DND-41 (cell line): ENCODE results near the gene TEDC1.

Experiments
- ATAC-seq: fragments of 200-7000 bp; cut with Tn5 transposase; 3 replicates; pipeline ENCODE4 v1.9.1; 2021; ENCODE audit warnings: low read depth; ENCODE audit not compliant: insufficient read depth
- DNase-seq: peaks from one replicate; pipeline ENCODE4 v3.0.0-alpha.2; 2020
- H2AFZ ChIP-seq: 2 replicates; pipeline ENCODE4 v1.6.0; 2012; ENCODE audit warnings: low read depth, low read length
- H3K27ac ChIP-seq: 2 replicates; pipeline ENCODE4 v1.5.1; 2012; ENCODE audit warnings: low read length, inconsistent platforms
- H3K27me3 ChIP-seq: fragments of 200-600 bp; sonication (generic); 2 replicates; pipeline ENCODE4 v1.6.0; 2012; ENCODE audit warnings: low read length, mild to moderate bottlenecking, inconsistent platforms; ENCODE audit not compliant: insufficient read depth, poor library complexity
- H3K36me3 ChIP-seq: 2 replicates; pipeline ENCODE4 v1.5.1; 2012; ENCODE audit warnings: low read length, inconsistent platforms; ENCODE audit not compliant: insufficient read depth
- H3K4me1 ChIP-seq: 2 replicates; pipeline ENCODE4 v1.5.1; 2012; ENCODE audit warnings: mild to moderate bottlenecking, low read length; ENCODE audit not compliant: insufficient read depth
- H3K4me2 ChIP-seq: 2 replicates; pipeline ENCODE4 v1.6.0; 2012; ENCODE audit warnings: mild to moderate bottlenecking, moderate library complexity, low read length, inconsistent platforms; ENCODE audit not compliant: insufficient read depth
- H3K4me3 ChIP-seq, 2 experiments: fragments of 200-600 bp in 1 of 2; shearing (Covaris generic) in 1 of 2; 2 replicates each; pipeline ENCODE4 v1.5.1; 2012 to 2016; ENCODE audit warnings: inconsistent platforms in 2 of 2, low read length in 2 of 2, mild to moderate bottlenecking in 2 of 2, low read depth in 1 of 2, moderate library complexity in 1 of 2
- H3K79me2 ChIP-seq: 2 replicates; pipeline ENCODE4 v1.6.0; 2012; ENCODE audit warnings: low read length, inconsistent platforms; ENCODE audit not compliant: insufficient read depth
- H3K9ac ChIP-seq: 2 replicates; pipeline ENCODE4 v1.6.0; 2012; ENCODE audit warnings: low read depth, mild to moderate bottlenecking, inconsistent platforms, low read length, moderate library complexity
- H3K9me3 ChIP-seq: 2 replicates; pipeline ENCODE4 v1.5.1; 2012; ENCODE audit warnings: low read length, moderate library complexity, mild to moderate bottlenecking, inconsistent platforms; ENCODE audit not compliant: insufficient read depth, severe bottlenecking
- H4K20me1 ChIP-seq: 2 replicates; pipeline ENCODE4 v1.6.0; 2012; ENCODE audit warnings: low read length; ENCODE audit not compliant: insufficient read depth
- EZH2 ChIP-seq: IDR thresholded peaks from 3 replicates; pipeline ENCODE4 v1.6.1; 2012; ENCODE audit warnings: borderline replicate concordance, low read depth, mild to moderate bottlenecking, moderate library complexity, low read length, inconsistent platforms; ENCODE audit not compliant: severe bottlenecking
- TF ChIP-seq, protein P1 (sequence below): IDR thresholded peaks from 2 replicates; pipeline ENCODE4 v1.5.1; 2012; ENCODE audit warnings: borderline replicate concordance, low read length, moderate library complexity, mild to moderate bottlenecking; ENCODE audit not compliant: poor library complexity, severe bottlenecking; ENCODE audit errors: extremely low read depth

TEDC1 gene

DNA sequence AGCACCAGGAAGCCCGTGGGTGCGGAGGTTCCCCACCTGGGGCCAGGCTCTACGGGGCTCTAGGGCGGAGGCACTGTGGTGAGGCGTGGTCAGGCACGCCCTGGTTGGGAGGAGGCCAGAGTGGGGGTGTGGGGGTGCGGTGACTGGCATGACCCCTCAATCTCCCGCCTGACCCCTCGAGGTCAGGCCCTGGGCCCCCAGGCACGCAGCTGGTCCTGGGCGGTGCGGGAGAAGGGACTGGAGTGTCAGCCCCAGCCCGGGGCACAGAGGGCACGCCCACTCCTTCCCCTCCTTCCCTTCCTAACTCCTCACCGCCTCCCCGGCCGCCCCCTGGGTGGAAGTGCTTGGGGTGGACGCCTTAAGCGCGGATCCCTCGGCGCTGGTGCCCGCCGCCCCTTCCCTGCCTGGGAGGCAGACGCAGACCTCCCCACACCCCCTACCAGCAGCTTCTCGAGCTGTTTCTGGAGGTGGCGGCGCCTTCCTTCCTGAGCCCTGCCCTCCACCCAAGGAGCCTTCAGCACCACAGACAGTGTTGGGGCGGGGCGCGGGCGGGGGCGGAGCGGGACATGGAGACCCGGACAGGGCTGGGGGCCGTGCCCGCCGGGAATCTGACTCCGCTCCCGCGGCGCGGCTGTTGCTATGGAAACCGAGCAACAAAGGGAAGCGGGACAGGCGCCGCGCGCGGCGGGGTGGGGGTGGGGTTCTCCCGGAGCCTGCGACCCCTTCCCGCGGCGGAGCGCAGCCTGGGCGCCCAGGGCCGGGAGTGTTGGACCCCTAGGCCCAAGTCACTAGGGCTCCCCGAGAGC is 17.2 kb upstream of the TEDC1 start:
- TF ChIP-seq, protein P1, sequence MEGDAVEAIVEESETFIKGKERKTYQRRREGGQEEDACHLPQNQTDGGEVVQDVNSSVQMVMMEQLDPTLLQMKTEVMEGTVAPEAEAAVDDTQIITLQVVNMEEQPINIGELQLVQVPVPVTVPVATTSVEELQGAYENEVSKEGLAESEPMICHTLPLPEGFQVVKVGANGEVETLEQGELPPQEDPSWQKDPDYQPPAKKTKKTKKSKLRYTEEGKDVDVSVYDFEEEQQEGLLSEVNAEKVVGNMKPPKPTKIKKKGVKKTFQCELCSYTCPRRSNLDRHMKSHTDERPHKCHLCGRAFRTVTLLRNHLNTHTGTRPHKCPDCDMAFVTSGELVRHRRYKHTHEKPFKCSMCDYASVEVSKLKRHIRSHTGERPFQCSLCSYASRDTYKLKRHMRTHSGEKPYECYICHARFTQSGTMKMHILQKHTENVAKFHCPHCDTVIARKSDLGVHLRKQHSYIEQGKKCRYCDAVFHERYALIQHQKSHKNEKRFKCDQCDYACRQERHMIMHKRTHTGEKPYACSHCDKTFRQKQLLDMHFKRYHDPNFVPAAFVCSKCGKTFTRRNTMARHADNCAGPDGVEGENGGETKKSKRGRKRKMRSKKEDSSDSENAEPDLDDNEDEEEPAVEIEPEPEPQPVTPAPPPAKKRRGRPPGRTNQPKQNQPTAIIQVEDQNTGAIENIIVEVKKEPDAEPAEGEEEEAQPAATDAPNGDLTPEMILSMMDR: no peak
- no peak for TF ChIP-seq EZH2
- Histone ChIP-seq H2AFZ (no peak overlapping the region), H4K20me1 (peaks cover 36% of the 10 kb centered on the region), H3K4me1 (peaks cover 19% of the 10 kb centered on the region), H3K27me3 (peaks cover 8% of the 10 kb centered on the region), H3K4me3 (peak overlapping the region in 1 of 2 experiments; percentile 54; a peak in 2 of 4 replicates), H3K4me2 (peak overlapping the region; percentile 80), H3K9ac (peak overlapping the region; percentile 34; the same call in 1 of the 2 replicates), H3K27ac (no peak overlapping the region), H3K36me3 (peaks cover 10% of the 10 kb centered on the region), H3K79me2 (no peaks in the 10 kb centered on the region), H3K9me3 (no peaks in the 10 kb centered on the region)
- peak; percentile 90 for DNase-seq
- peak; percentile 90 for ATAC-seq

DNA sequence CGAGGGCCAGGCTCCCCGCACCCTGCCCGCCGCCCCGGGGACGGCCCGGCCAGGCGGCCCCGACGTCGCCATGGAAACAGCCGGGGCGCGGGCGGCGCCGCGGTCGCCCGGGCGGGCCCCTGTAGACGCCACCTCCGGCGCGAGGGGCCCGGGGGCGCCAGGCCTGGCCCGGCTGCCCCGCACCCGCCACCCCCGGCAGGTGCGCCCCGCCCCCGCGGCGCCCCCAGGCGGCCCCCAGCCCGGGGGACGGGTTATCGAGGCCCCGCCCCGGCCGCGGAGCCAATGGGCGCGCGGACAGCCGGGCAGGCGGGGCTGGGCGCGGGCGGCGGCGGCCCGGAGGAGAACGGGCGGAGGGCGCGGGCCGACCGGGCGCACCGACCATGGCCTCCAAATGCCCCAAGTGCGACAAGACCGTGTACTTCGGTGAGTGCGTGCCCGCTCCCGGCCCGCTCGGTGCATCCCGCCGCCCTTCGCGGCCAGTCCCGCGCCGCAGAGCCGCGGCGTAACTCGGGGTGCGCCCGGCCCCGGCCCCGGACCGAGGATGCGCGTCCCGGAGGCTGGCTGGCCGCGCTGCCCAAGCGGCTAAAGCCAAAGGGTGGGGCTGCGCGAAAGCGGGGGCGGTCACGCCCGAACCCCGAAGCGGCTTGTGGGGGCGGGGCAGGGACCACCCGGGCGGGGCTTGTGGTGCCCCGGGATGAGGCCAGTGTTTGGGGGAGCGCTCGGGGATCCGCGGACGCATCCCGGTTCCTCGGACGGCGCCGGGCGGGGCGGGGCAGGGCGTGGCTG is 16.4 kb upstream of the TEDC1 start, which contains the start of gene CRIP2:
Gene CRIP2 (plus strand): TSS at position 339 of the 786 bp plus-strand sequence. CDS start 42 bp downstream, at position 381.
- H3K79me2 ChIP-seq: no peaks in the 10 kb centered on the region
- ATAC-seq (no peak; the same call in 2 of the 3 replicates), DNase-seq (no peak)
- peak within 1 kb of the TSS; percentile 80 for H3K4me2 ChIP-seq
- no peak within 1 kb of the TSS for H2AFZ ChIP-seq
- no peaks in the 10 kb centered on the region for H3K9me3 ChIP-seq
- peak within 1 kb of the TSS in 1 of 2 experiments; percentile 54; a peak in 2 of 4 replicates for H3K4me3 ChIP-seq
- no peak for TF ChIP-seq EZH2
- TF ChIP-seq, protein P1: no peak
- peaks cover 2% of the 10 kb centered on the region for H3K36me3 ChIP-seq
- peak within 1 kb of the TSS; percentile 34; the same call in 1 of the 2 replicates for H3K9ac ChIP-seq
- H4K20me1 ChIP-seq: peaks cover 36% of the 10 kb centered on the region
- no peak within 1 kb of the TSS for H3K27ac ChIP-seq
- H3K27me3 ChIP-seq: peaks cover 13% of the 10 kb centered on the region
- H3K4me1 ChIP-seq: peaks cover 19% of the 10 kb centered on the region

DNA sequence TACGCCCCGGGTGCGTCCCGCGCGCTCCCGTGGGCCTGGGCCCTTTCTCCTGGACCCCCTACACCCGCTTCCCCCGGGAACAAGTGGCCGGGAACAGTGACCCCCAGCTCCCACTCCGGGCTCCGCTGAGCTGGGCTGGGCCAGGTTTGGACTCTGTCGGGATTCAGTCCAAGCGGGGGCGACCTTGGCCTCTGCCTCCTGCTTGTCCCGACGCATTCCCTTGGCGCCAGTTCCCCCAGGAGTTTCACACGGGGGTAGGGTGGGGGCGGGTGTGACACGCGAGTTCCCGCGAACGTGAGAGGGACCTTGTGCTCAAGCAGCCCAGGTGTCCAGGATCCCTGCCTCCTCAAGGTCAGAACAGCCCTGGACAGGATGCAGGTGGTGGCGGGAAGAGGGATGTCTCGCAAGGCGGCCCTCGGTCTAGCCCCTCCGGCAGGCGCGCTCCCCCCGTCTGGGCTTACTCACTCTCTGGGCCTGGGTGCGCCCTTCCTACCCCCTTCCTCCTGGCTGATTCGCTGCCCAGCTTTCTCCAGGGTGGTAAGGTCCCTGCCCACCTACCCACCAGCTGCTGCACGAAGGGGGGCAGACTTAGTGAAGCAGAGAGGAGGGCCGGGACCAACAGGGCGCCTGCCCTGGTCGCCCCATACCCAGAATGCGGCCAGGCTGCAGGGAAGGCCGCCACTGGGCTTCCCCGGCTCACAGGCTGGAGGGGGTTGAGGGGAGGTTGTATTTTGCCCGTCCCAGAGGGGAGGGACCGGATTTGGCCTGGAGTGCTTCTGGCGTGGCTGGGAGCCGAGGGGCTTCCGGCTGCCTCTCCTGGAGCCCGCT is 15.6 kb upstream of the TEDC1 start:
- no peak for ATAC-seq
- no peak overlapping the region for H2AFZ ChIP-seq

More for the DNA sequence above, 15.6 kb upstream of the TEDC1 start:
- Histone ChIP-seq H3K27ac (no peak overlapping the region), H3K36me3 (no peaks in the 10 kb centered on the region), H3K4me2 (peak overlapping the region; percentile 80), H3K9ac (no peak overlapping the region), H3K9me3 (no peaks in the 10 kb centered on the region), H4K20me1 (peaks cover 39% of the 10 kb centered on the region), H3K4me1 (peaks cover 20% of the 10 kb centered on the region), H3K4me3 (no peak overlapping the region; a peak in 1 of 4 replicates), H3K27me3 (peaks cover 16% of the 10 kb centered on the region), H3K79me2 (no peaks in the 10 kb centered on the region)
- DNase-seq: no peak
- TF ChIP-seq, protein P1: no peak
- TF ChIP-seq EZH2: no peak
